ENCODE measurements around the gene OLFM1.

GRCh38 chr9:135164036-135164435 is 76.6 kb downstream of the OLFM1 start:
- TF ChIP-seq POLR2AphosphoS5 (IDR thresholded peaks at IDR 0.05; ENCODE audit: low read depth, low read length) (no peak), SIN3A (IDR thresholded peaks at IDR 0.05; ENCODE audit: borderline replicate concordance, insufficient read depth, low read length) (no peak), TAF1 (IDR thresholded peaks at IDR 0.05; ENCODE audit: borderline replicate concordance, insufficient read depth, low read length) (no peak)

All from PFSK-1 (cell line).